Sigmoid colon (tissue), 3 donors: Measurements from ENCODE around the gene DACH1.

Experiments
- CTCF ChIP-seq, 4 experiments: fragments of 450-650 bp in 3 of 4; fragments of 200-600 bp in 1 of 4; IDR thresholded peaks; one replicate each; pipeline ENCODE4 v1.5.1; 2016 to 2019; ENCODE audit warnings: antibody characterized with exemption in 4 of 4, mild to moderate bottlenecking in 3 of 4, moderate library complexity in 2 of 4
- POLR2A ChIP-seq, 2 donors: fragments of 450-650 bp; IDR thresholded peaks; one replicate each; pipeline ENCODE4 v1.6.1; 2016; ENCODE audit warnings: antibody characterized with exemption in 2 of 2, mild to moderate bottlenecking in 2 of 2, moderate library complexity in 2 of 2

- no peak for TF ChIP-seq POLR2A (IDR thresholded peaks at IDR 0.05)
- no peak for TF ChIP-seq CTCF (IDR thresholded peaks at IDR 0.05)
Observed at GRCh38 chr13:71677124-71677523, 189.9 kb downstream of the DACH1 start.
